ENCODE results near the gene INPP5K.

Gene INPP5K

DNA sequence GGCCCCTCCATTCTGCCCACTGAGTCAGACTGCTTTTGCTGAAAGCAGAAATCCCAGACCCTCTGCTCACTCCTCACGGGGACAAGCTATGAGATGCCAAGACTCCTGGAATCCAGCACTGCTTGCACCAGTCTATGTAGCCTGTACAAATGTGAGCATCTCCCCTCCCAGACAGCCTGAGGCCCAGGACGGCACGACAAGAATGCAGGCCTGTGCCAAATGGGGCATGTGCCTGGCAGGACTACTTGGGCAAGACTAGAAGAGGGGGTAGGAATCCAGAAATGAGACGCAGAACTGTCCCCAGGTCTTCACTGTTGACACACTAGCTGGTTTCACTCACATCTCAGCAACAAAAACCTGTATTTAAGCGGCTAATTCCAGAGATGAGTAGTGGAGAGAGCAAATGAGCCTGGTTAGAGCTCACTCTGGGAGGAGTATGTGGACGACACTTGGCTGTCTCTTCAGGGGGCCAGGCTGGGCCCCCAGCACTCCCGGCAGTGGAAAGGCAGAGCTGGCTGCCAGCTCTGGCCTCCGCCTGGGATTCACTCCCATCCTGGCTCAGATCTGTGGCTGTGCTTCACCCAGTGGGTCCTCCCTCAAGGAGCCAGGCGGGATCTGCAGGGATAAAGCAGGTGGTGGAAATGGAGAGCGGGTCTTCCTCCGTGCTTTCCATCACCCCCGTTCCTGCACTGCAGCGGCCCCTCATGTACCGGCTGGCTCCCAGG lies 21.0 kb downstream of the INPP5K start:
- TF ChIP-seq, protein P1, sequence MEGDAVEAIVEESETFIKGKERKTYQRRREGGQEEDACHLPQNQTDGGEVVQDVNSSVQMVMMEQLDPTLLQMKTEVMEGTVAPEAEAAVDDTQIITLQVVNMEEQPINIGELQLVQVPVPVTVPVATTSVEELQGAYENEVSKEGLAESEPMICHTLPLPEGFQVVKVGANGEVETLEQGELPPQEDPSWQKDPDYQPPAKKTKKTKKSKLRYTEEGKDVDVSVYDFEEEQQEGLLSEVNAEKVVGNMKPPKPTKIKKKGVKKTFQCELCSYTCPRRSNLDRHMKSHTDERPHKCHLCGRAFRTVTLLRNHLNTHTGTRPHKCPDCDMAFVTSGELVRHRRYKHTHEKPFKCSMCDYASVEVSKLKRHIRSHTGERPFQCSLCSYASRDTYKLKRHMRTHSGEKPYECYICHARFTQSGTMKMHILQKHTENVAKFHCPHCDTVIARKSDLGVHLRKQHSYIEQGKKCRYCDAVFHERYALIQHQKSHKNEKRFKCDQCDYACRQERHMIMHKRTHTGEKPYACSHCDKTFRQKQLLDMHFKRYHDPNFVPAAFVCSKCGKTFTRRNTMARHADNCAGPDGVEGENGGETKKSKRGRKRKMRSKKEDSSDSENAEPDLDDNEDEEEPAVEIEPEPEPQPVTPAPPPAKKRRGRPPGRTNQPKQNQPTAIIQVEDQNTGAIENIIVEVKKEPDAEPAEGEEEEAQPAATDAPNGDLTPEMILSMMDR (IDR thresholded peaks at IDR 0.05; ENCODE audit: insufficient read depth, low read depth, low read length, missing control alignments) = no peak
- peak; percentile 44 for DNase-seq (ENCODE audit: low read depth)
- H3K4me3 ChIP-seq (ENCODE audit: low read length) = no peak overlapping the region

DNA sequence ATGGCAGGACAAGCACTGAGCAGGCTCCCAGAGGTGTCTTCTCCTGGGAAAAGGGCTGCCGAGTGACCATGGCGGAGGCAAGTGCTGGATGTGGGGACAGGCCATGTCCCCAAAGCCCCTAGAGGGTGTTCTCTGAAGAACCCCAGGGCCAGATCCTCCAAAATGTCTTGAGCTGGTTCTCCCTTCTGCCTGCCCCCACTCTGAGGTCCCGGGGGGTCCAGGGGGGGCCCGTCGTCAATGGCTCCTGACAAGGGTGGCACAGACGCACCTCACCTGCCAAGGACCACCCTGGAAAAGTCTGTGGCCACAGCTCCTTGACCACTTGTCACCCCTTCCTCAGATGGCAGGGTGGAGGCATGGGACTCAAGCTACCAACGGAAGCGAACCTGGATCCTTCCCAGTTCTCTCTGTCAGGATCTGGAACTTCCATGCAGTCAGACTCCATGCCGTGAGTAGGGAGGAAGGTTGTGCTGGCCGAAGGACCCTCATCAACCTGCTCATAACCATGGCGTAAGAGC lies 21.6 kb downstream of the INPP5K start:
- H3K4me3 ChIP-seq (ENCODE audit: low read length) = no peak overlapping the region
- TF ChIP-seq, protein P1 (IDR thresholded peaks at IDR 0.05; ENCODE audit: insufficient read depth, low read depth, low read length, missing control alignments) = no peak
- DNase-seq (ENCODE audit: low read depth) = no peak

DNA sequence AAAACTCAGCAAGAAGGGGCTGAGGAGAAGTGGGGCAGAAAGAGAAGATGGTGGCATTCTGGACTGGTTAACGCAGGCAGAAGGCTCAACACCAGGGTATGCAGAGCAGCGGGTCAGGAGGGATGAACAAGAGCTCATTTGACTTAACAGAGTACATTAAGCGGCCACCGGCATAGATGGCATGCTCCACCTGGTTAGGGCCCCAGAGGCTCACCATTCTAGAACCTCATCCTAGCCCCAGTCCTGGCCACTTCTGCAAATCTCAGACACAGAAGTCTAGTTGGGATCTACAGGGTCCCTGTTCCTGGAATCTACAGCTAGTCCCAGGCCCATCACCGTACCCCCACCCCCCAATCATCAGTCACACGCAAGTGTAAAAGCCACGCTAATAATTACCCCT lies 22.2 kb downstream of the INPP5K start:
- H3K4me3 ChIP-seq (ENCODE audit: low read length) = no peak overlapping the region
- TF ChIP-seq, protein P1 (IDR thresholded peaks at IDR 0.05; ENCODE audit: insufficient read depth, low read depth, low read length, missing control alignments) = no peak
- no peak for DNase-seq (ENCODE audit: low read depth)

DNA sequence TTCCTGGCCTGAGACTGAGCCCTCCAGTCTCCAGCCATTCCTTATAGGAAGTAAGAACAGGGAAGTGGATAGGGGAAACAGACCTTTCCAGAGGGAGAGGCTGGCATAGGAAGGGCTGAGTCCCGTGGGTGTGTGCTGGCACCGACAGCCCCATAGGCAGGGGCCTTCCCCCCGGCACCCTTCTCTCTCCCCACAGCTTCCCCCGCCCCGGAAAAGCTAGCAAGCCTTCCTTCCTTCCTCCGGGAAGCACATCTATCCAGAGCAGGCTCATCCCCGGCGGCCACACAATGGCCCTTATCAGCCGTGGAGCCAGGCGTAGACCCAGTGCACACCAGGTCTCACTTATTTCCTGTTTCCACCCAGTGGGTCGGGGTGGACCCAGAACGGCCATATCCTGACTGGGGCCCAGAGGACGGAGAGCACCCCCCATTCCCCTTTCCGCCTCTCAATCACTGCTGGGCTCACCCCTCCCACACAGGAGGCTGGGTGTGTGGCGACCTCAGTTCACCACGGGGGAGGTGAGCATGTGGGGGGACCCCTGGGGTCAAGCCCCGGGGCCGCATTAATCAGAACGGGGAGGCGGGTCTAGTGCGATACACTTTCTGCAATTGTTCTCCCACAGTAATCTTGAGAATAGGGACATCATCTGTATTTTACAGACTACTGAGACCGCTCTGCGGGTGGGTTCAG lies 23.0 kb downstream of the INPP5K start:
- TF ChIP-seq, protein P1 (IDR thresholded peaks at IDR 0.05; ENCODE audit: insufficient read depth, low read depth, low read length, missing control alignments) = no peak
- no peak overlapping the region for H3K4me3 ChIP-seq (ENCODE audit: low read length)
- DNase-seq (ENCODE audit: low read depth) = no peak

DNA sequence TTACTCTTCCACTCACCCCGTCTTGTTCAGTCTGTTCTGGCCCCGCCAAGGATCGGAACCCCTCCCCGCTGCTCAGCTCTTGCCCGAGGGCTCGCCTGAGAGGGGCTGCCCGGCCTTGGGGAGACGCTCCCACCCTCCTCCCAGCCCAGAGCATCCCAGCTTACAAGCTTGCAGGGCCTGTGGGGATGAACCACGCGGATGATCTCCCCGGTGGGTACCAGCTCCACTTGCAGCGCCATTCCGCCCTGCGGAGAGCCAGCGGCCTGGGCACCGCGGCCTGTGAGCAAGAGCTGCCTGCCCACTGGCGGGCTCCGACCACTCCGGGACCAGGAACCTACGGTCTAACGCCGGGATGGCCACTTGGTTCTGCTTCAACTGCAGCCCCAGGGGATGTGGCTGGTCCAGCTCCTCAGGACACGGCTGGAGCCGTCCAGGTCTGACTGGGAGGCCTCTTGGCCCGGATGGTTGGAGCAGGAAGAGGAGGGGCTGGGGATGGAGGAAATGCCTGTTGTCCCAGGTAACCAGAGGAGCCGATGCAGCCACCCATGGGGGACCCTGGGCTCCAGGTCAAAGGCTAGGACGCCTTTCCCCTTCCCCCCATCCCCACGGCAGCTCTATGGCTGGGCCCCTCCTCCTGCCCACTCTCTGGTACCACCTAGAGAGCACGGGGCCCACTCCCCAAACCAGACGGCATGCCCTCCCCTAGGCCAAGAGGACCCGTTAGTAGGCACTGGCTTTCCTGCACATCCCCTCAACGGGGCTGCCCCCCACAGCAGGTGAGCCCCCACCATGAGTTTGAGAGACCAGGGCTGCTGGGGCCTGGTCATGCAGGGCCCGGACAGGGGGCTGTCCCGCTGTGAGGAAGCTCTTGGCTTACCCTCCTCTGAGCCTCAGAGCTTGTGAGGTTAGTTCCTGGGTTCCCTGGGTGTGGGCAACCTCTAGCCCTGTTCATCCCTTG lies 23.9 kb downstream of the INPP5K start, which contains the start of gene MYO1C:
Gene MYO1C, minus strand, starts transcription at position 438 of the 958 bp plus-strand sequence. Its CDS starts 199 bp downstream, at position 239.
- TF ChIP-seq, protein P1 (IDR thresholded peaks at IDR 0.05; ENCODE audit: insufficient read depth, low read depth, low read length, missing control alignments) = no peak
- peak within 1 kb of the TSS; percentile 27 for H3K4me3 ChIP-seq (ENCODE audit: low read length)
- no peak for DNase-seq (ENCODE audit: low read depth)

DNA sequence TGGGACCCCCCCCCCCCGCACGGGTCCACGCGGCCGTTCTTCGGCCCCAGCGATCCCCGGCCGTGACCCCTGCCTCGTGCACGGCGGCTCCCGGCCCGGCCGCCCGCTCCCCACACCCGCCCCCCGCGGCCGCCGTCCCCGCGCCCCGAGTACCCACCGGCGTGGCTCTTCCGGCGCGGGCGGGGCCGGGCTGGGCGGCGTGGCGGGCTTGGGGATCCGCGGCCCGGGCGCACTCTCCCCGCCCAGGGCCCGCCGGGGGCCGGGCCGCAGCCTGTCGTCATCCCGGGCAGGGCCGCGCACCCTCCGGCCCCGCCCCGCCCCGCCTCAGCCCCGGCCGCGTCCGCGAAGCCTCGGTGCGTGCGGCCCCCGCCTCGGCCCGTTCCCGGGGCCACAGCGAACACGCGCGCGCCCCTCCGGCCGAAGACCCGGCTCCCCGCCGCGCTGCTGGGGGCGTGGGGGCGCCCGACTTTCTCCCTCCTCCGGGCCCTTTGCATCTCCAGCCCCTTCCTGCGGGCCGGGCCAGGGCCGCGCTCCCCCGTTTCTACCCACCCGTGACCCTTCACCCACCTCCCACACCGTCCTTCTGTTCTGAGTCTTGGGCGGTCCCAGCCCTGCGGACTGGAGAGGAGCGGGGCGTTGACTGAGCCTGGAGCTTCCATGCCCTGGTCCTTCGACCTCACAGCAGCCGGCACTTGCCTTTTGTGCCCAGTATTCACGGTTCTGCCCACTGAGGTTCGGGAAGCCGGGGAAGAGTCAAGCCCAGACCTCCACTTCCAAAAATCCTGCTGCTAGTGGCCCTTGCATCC lies 24.8 kb downstream of the INPP5K start:
- TF ChIP-seq, protein P1 (IDR thresholded peaks at IDR 0.05; ENCODE audit: insufficient read depth, low read depth, low read length, missing control alignments) = no peak
- peak overlapping the region; percentile 72 for H3K4me3 ChIP-seq (ENCODE audit: low read length)
- peak; percentile 58 for DNase-seq (ENCODE audit: low read depth)
